ENCODE measurements around the gene PDPK1. TPM values are rescaled to one million over a fixed set of nuclear protein-coding genes. Genes with fewer than 3 reads are reported as not detected.

Gene PDPK1
- total and polyA plus RNA-seq, 7 donors = 12.9 to 44.5 (median 32.6) TPM

GRCh38 chr16:2514333-2515179 lies 23.3 kb upstream of the PDPK1 start:
- DNase-seq (no peak), ATAC-seq (peak in 2 of 4 donors; percentile 2 to 11)
- no peak for TF ChIP-seq CTCF (IDR thresholded peaks at IDR 0.05)
- peaks cover 46% of the 10 kb centered on the region for H3K4me1 ChIP-seq
- H3K27ac ChIP-seq = peak overlapping the region; percentile 95
- H3K36me3 ChIP-seq (ENCODE audit: insufficient read depth in 1 of 2, low read depth in 1 of 2) = peaks cover 0 to 7% of the 10 kb centered on the region in 2 donors
- WGBS, 3 donors = 0 to 1% (median 1%) methylated on average over 29 to 63 of the region's 63 CpGs
- peak overlapping the region; percentile 73 for H3K4me3 ChIP-seq
- no peaks in the 10 kb centered on the region for H3K27me3 ChIP-seq (ENCODE audit: insufficient read depth in 3 of 3, low read length in 2 of 3)
- intact Hi-C loops (cut with DNase I) = no loop called here
- no peaks in the 10 kb centered on the region for H3K9me3 ChIP-seq

GRCh38 chr16:2515180-2515851 lies 22.5 kb upstream of the PDPK1 start:
- Histone ChIP-seq H3K36me3 (ENCODE audit: insufficient read depth in 1 of 2, low read depth in 1 of 2) (peaks cover 0 to 9% of the 10 kb centered on the region in 2 donors), H3K27me3 (ENCODE audit: insufficient read depth in 3 of 3, low read length in 2 of 3) (no peaks in the 10 kb centered on the region), H3K4me3 (peak overlapping the region; percentile 73), H3K9me3 (no peaks in the 10 kb centered on the region), H3K27ac (peak overlapping the region; percentile 95), H3K4me1 (peaks cover 50% of the 10 kb centered on the region)
- ATAC-seq (peak in 2 of 4 donors; percentile 9 to 21), DNase-seq (peak in 1 of 2 donors; percentile 32)
- intact Hi-C loops (cut with DNase I) = no loop called here
- WGBS, 3 donors = 12 to 24% (median 20%) methylated on average over 14 of the region's 14 CpGs
- no peak for TF ChIP-seq CTCF (IDR thresholded peaks at IDR 0.05)

- ATAC-seq = no peak
- Histone ChIP-seq H3K36me3 (ENCODE audit: insufficient read depth in 1 of 2, low read depth in 1 of 2) (peaks cover 0 to 9% of the 10 kb centered on the region in 2 donors), H3K4me3 (peak overlapping the region; percentile 73), H3K4me1 (peaks cover 59% of the 10 kb centered on the region), H3K27me3 (ENCODE audit: insufficient read depth in 3 of 3, low read length in 2 of 3) (no peaks in the 10 kb centered on the region), H3K9me3 (no peaks in the 10 kb centered on the region), H3K27ac (peak overlapping the region; percentile 95)
- peak in 1 of 2 donors; percentile 50 for DNase-seq
- intact Hi-C loops (cut with DNase I) = no loop called here
- no peak for TF ChIP-seq CTCF (IDR thresholded peaks at IDR 0.05)
- WGBS, 3 donors = 46 to 52% (median 50%) methylated on average over 11 of the region's 11 CpGs
These were observed 21.2 kb upstream of the PDPK1 start for GRCh38 chr16:2516391-2517240.

- Histone ChIP-seq H3K4me1 (peaks cover 60% of the 10 kb centered on the region), H3K4me3 (peak overlapping the region; percentile 28), H3K27ac (peak overlapping the region; percentile 95), H3K27me3 (ENCODE audit: insufficient read depth in 3 of 3, low read length in 2 of 3) (no peaks in the 10 kb centered on the region), H3K9me3 (no peaks in the 10 kb centered on the region), H3K36me3 (ENCODE audit: insufficient read depth in 1 of 2, low read depth in 1 of 2) (peaks cover 0 to 18% of the 10 kb centered on the region in 2 donors)
- no peak for TF ChIP-seq CTCF (IDR thresholded peaks at IDR 0.05)
- ATAC-seq (no peak), DNase-seq (no peak)
- WGBS, 3 donors = 51 to 70% (median 60%) methylated on average over 12 of the region's 12 CpGs
- intact Hi-C loops (cut with DNase I) = no loop called here
These were observed 19.7 kb upstream of the PDPK1 start for GRCh38 chr16:2517954-2518605.

Measured in psoas muscle (tissue), 8 donors.